Activated CD4-positive, alpha-beta T cell treated with anti-CD3 and anti-CD28 coated beads, Interleukin-2, amount 50 U/mL, for 24 hours (primary cell): Measurements from ENCODE around the gene GUK1.
"Not testable (repeated sequence)": the region's sequence is repeated elsewhere in the genome, so short reads cannot be mapped to it uniquely, and the experiment has no call there.

Experiments used
- DNase-seq, 2 donors: peaks; one replicate each; pipeline ENCODE4 v3.0.0-alpha.2; 2020; ENCODE audit warnings: low read depth in 1 of 2, low spot score in 1 of 2

GUK1 gene

GRCh38 chr1:228175316-228176023 is 35.4 kb downstream of the GUK1 start:
- no peak for DNase-seq

DNA sequence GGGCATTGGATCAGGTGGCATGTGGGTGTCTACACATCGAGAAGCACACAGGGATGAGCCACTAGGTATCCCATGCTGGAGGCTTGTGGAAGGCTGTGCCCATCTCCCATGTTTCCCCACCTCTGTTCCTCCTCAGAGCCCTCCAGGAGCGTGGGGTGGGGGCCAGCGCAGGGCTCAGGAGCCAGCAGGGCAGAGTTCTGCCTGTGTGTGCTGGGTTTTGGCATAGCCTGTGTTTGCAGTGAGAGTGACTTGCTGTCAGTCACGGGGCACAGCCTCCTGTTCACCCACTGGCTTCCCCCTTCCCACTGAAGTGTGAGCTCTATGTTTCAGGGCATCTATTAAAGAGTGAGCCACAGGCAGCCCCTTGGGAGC is 35.9 kb downstream of the GUK1 start:
- DNase-seq, result no peak

DNA sequence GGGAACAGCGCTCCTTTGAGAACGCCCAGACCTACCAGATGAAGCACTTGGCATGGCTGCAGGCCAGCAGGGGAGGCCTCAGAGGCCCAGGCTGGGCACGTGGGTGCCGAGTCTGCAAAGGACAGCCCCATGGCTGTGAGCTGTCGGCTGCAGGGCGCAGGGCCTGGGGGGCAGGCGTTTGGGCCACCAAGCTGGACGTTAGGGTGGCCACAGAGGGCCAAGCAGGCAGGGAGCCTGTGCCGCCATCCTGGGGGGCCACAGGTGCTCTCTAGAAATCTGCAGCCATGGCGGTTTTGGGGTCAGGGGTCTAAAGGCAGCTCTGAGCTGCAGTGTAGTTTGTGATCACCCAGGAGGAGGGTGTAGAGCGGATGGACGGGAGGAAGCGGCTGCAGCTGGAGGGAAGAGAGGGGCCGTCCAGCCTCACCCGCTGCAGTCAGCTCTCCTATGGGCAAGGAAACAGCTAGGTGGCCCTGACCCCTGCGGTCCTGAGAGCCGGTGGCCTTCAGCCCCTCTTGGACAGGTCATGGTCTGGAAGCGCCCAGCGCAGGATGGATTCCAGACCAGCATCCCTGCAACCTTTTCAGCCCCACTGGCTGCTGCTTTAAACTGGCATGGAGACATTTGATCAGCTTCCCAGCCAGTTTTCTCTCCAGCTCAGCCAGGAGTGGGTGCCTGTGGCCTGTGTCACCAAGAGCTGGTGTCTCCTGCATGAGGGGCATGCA is 36.5 kb downstream of the GUK1 start:
- no peak for DNase-seq

DNA sequence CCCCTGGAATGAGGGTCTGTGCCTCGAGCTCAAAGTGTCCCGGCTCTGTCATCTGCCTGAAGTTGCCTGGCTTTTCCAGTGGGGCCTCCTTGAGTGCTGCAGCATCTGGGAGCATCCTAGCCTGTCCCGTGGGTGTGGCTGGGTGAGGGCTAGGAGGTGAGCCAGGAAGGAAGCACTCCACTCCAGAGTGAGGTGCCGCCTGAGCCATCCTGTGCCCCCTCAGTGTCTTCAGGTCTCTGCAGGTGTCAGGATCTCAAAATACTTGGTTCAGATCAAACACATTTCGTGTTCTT is 37.0 kb downstream of the GUK1 start:
- no peak for DNase-seq

- no peak for DNase-seq
These were observed 37.9 kb downstream of the GUK1 start for GRCh38 chr1:228177721-228178710.

- DNase-seq, result no peak
These were observed 38.9 kb downstream of the GUK1 start for GRCh38 chr1:228178737-228179684.

GRCh38 chr1:228180271-228180958 is 40.3 kb downstream of the GUK1 start:
- DNase-seq, result no peak

GRCh38 chr1:228180959-228181644 is 41.0 kb downstream of the GUK1 start:
- no peak for DNase-seq

- DNase-seq, result no peak
These were observed 41.6 kb downstream of the GUK1 start for GRCh38 chr1:228181645-228182034.

GRCh38 chr1:228182296-228183030 is 42.4 kb downstream of the GUK1 start:
- no peak for DNase-seq

- no peak for DNase-seq
These were observed 44.1 kb downstream of the GUK1 start for GRCh38 chr1:228184152-228184551.

DNA sequence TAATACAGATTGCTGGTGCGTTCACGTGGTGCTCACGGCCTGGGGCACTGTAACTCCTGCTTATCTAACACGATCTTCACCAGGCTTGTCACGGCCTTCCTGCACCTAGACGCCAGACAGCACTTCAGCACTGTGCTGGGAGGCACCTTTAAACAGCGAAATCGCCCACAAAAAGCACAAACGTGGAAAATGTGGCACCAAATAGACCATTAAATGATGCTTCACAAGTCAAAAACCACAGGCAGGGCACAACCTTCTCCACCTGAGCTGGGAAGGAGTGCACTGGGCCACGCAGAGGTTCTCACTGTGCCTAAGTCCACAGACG is 45.5 kb downstream of the GUK1 start:
- no peak for DNase-seq

DNA sequence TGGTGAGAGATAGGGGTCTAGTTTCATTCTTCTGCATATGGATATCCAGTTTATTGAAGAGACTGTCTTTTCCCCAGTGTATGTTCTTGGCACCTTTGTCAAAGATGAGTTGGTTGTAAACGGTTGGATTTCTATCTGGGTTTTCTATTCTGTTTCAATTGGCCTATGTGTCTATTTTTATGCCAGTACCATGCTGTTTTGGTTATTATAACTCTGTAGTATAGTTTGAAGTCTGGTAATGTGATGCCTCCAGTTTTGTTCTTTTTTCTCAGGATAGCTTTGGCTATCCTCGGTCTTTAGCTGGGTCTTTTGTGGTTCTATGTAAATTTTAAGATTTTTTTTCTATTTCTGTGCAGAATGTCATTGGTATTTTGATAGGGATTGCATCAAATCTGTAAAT is 48.2 kb downstream of the GUK1 start:
- not testable (repeated sequence) for DNase-seq

DNA sequence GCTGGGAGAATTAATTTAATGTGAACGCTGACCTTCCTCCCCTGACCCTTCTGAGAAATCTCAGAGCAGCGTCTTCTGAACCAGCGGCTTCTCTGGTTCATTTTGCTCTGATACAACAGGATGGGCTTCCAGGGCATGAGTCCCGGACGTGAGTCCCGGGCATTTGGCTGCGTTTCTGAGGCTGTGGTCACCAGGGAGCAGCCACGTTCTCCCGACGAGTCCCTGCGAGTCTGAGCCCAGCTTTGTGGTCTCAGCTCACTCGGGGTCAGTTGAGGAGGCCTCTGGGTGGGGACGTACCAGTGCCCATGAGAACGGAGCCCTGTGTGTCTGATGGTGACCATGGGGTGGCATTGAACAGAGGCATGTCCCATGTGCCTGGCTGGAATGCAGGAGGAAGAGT is 50.1 kb downstream of the GUK1 start:
- no peak for DNase-seq

- DNase-seq, result no peak
These were observed 50.7 kb downstream of the GUK1 start for GRCh38 chr1:228190778-228191177.

- DNase-seq, result no peak
These were observed 54.4 kb downstream of the GUK1 start for GRCh38 chr1:228194436-228194835.

DNA sequence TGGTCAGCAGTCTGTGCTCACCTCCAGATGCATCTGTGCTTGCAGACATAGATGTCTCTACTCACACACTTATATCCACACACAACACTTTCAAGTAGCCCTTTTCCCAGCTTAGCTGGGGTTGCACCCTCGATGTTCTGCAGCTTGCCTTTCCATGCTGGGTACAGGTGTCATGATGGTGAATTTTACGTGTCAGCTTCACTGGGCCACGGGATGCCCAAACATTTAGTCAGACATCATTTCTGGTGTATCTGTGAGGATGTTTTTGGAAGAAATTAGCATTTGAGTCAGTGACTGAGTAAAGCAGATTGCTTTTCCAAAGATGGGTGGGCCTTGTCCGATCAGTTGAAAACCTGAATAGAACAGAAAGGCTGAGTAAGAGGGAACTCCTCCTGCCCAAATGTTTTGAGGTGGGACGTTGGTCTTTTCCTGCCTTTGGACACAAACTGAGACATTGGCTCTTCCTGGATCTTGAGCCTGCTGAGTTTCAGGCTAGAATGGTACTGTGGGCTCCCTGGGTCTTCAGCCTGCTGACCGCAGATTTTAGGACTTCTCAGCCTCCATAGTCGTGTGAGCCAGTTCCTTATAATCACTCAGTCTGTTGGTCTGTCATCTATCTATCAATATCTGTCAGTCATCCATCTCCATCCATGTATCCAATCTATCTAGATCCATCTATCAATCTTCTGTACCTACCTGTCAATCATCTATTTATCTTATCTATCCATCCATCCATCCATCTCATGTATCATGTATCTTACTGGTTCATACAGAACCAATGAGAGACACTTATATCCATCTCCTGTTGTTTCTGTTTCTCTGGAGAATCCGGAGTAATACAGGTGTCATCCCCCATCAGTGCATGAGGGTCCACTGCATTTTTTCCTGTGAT is 55.1 kb downstream of the GUK1 start:
- no peak for DNase-seq

DNA sequence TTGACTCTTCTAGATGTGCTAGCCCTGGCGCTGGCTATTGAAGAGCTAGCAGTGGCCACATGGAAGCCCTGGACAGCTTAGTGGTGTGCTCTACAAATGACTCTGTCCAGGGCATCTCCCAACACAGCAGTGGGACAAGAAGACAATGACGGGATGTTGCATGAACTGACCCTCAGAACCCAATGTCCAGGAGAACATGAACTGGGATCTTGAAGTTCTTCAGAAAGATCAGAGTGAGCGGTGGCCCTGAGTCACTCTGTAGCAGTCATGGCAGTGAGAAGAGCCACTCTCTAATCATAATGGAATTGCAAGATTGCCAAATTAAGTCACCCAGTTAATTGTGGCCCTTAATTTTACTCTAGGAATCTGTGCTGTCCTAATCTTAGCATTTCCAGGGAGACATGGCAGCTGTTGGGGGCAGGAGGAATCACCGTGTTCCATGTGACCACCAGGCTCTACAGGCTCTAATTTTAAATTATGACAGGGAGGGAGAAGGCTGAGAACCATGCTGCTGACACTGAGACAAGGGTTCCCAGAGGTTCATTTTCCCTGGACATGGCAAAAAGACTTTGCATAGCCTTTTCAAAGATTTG is 57.6 kb downstream of the GUK1 start:
- no peak for DNase-seq
